Neural cell (in vitro differentiated cells): Measurements from ENCODE around the gene WBP1. TPM values are rescaled to one million over a fixed set of nuclear protein-coding genes. Genes with fewer than 3 reads are reported as not detected.

Experiments
- H2AFZ ChIP-seq: fragments of 200-600, 300-800 bp; sonication (generic), shearing (Covaris generic); 2 replicates; pipeline ENCODE4 v1.6.0; 2014; ENCODE audit warnings: low read depth, mild to moderate bottlenecking, antibody characterized with exemption, low read length, moderate library complexity
- H3F3A ChIP-seq: fragments of 200-600 bp; shearing (Covaris generic); 2 replicates; pipeline ENCODE4 v1.6.1; 2016; ENCODE audit warnings: mild to moderate bottlenecking, moderate library complexity, mixed read lengths, antibody characterized with exemption, low read length; ENCODE audit not compliant: insufficient read depth, poor library complexity, severe bottlenecking
- H3K27ac ChIP-seq: fragments of 200-600, 300-800 bp; sonication (generic), shearing (Covaris generic); 2 replicates; pipeline ENCODE4 v1.5.1; 2014; ENCODE audit warnings: mild to moderate bottlenecking, low read length, moderate library complexity
- H3K27me3 ChIP-seq: fragments of 300-800, 200-600 bp; sonication (generic), shearing (Covaris generic); 2 replicates; pipeline ENCODE4 v1.6.0; 2014; ENCODE audit warnings: mild to moderate bottlenecking, low read depth, low read length, moderate library complexity; ENCODE audit not compliant: insufficient read depth
- H3K36me3 ChIP-seq: fragments of 300-800, 200-600 bp; sonication (generic), shearing (Covaris generic); 2 replicates; pipeline ENCODE4 v1.5.1; 2014; ENCODE audit warnings: mild to moderate bottlenecking, antibody characterized with exemption, low read length, moderate library complexity; ENCODE audit not compliant: insufficient read depth
- H3K4me2 ChIP-seq: fragments of 300-800, 200-600 bp; sonication (generic), shearing (Covaris generic); 2 replicates; pipeline ENCODE4 v1.6.0; 2014; ENCODE audit warnings: mild to moderate bottlenecking, low read length
- H3K4me3 ChIP-seq: fragments of 300-800, 200-600 bp; sonication (generic), shearing (Covaris generic); 2 replicates; pipeline ENCODE4 v1.5.1; 2014; ENCODE audit warnings: mild to moderate bottlenecking, low read length, moderate library complexity
- H3K79me2 ChIP-seq: fragments of 200-600 bp; shearing (Covaris generic); replicated peaks from 2 replicates; pipeline ENCODE4 v1.6.0; 2014; ENCODE audit warnings: mild to moderate bottlenecking, low read length, moderate library complexity; ENCODE audit not compliant: insufficient read depth
- H3K9ac ChIP-seq: fragments of 300-800, 200-600 bp; sonication (generic), shearing (Covaris generic); 2 replicates; pipeline ENCODE4 v1.6.1; 2016; ENCODE audit warnings: mild to moderate bottlenecking, low read length, mixed read lengths
- H3K9me2 ChIP-seq: fragments of 200-600 bp; shearing (Covaris generic); 2 replicates; pipeline ENCODE4 v1.6.1; 2016; ENCODE audit warnings: mild to moderate bottlenecking, low read length, mixed read lengths; ENCODE audit not compliant: insufficient read depth
- H3K9me3 ChIP-seq: fragments of 200-600, 300-800 bp; sonication (generic), shearing (Covaris generic); 2 replicates; pipeline ENCODE4 v1.6.1; 2016; ENCODE audit warnings: mild to moderate bottlenecking, mixed run types, low read length, moderate library complexity, mixed read lengths
- H4K20me1 ChIP-seq: fragments of 200-600 bp; shearing (Covaris generic); 2 replicates; pipeline ENCODE4 v1.6.1; 2016; ENCODE audit warnings: mild to moderate bottlenecking, mixed run types; ENCODE audit not compliant: insufficient read depth
- CTCF ChIP-seq: fragments of 450-650 bp; IDR thresholded peaks from 2 replicates; pipeline ENCODE4 v1.5.1; 2014; ENCODE audit warnings: antibody characterized with exemption, mild to moderate bottlenecking, moderate library complexity; ENCODE audit not compliant: poor library complexity, severe bottlenecking
- EP300 ChIP-seq: fragments of 450-650 bp; conservative IDR thresholded peaks from 2 replicates; pipeline ENCODE4 v1.6.1; 2014; ENCODE audit warnings: antibody characterized with exemption, mild to moderate bottlenecking, moderate library complexity; ENCODE audit not compliant: poor library complexity, severe bottlenecking
- EZH2 ChIP-seq: fragments of 200-600, 300-800 bp; shearing (Covaris generic), sonication (generic); IDR thresholded peaks from 2 replicates; pipeline ENCODE4 v1.6.1; 2014; ENCODE audit warnings: antibody characterized with exemption, low read length, borderline replicate concordance, mild to moderate bottlenecking; ENCODE audit not compliant: insufficient read depth, poor library complexity, severe bottlenecking
- MXI1 ChIP-seq: fragments of 450-650 bp; conservative IDR thresholded peaks from 2 replicates; pipeline ENCODE4 v1.6.1; 2014; ENCODE audit warnings: antibody characterized with exemption, mild to moderate bottlenecking; ENCODE audit not compliant: poor library complexity, severe bottlenecking
- POLR2AphosphoS5 ChIP-seq: IDR thresholded peaks from 2 replicates; pipeline ENCODE4 v1.6.1; 2012
- RAD21 ChIP-seq: fragments of 450-650 bp; conservative IDR thresholded peaks from 2 replicates; pipeline ENCODE4 v1.6.1; 2014; ENCODE audit warnings: antibody characterized with exemption, mild to moderate bottlenecking, moderate library complexity
- REST ChIP-seq: IDR thresholded peaks from 2 replicates; pipeline ENCODE4 v1.6.1; 2012; ENCODE audit warnings: borderline replicate concordance
- SMC3 ChIP-seq: fragments of 450-650 bp; conservative IDR thresholded peaks from 2 replicates; pipeline ENCODE4 v1.6.1; 2014; ENCODE audit warnings: antibody characterized with exemption, mild to moderate bottlenecking, moderate library complexity; ENCODE audit not compliant: poor library complexity
- TAF1 ChIP-seq: IDR thresholded peaks from 2 replicates; pipeline ENCODE4 v1.6.1; 2012; ENCODE audit warnings: low read depth
- polyA plus RNA-seq: library from polyadenylated mRNA; depleted of rRNA; stranded (reverse); fragments of >200 nt; gene quantifications from 2 replicates; pipeline ENCODE4 v1.2.3, GENCODE V29; 2014

Gene WBP1
- polyA plus RNA-seq, 1 donor from 2014 or later: 220 TPM

GRCh38 chr2:74474481-74474880 is 16.2 kb downstream of the WBP1 start:
- Histone ChIP-seq H3K4me2 (no peak overlapping the region), H3K4me3 (no peak overlapping the region), H3K9me3 (no peaks in the 10 kb centered on the region), H3K9me2 (no peaks in the 10 kb centered on the region), H2AFZ (no peak overlapping the region), H4K20me1 (no peaks in the 10 kb centered on the region), H3F3A (peaks cover 3% of the 10 kb centered on the region), H3K9ac (no peak overlapping the region), H3K27ac (no peak overlapping the region), H3K79me2 (peaks cover 4% of the 10 kb centered on the region), H3K27me3 (no peaks in the 10 kb centered on the region), H3K36me3 (no peaks in the 10 kb centered on the region)
- no peak for TF ChIP-seq SMC3
- no peak for TF ChIP-seq REST
- TF ChIP-seq CTCF: no peak
- TF ChIP-seq RAD21: no peak
- TF ChIP-seq EZH2: no peak
- TF ChIP-seq POLR2AphosphoS5: no peak
- no peak for TF ChIP-seq TAF1
- no peak for TF ChIP-seq MXI1
- TF ChIP-seq EP300: no peak

GRCh38 chr2:74474899-74475298 is 16.7 kb downstream of the WBP1 start:
- Histone ChIP-seq H3K4me2 (no peak overlapping the region), H3K79me2 (peaks cover 7% of the 10 kb centered on the region), H3K36me3 (no peaks in the 10 kb centered on the region), H3K9me2 (no peaks in the 10 kb centered on the region), H3K4me3 (no peak overlapping the region), H2AFZ (no peak overlapping the region), H3K9ac (no peak overlapping the region), H3K9me3 (no peaks in the 10 kb centered on the region), H3K27me3 (no peaks in the 10 kb centered on the region), H4K20me1 (no peaks in the 10 kb centered on the region), H3F3A (peaks cover 3% of the 10 kb centered on the region), H3K27ac (no peak overlapping the region)
- no peak for TF ChIP-seq MXI1
- no peak for TF ChIP-seq POLR2AphosphoS5
- TF ChIP-seq TAF1: no peak
- TF ChIP-seq CTCF: no peak
- no peak for TF ChIP-seq EP300
- no peak for TF ChIP-seq SMC3
- TF ChIP-seq RAD21: no peak
- TF ChIP-seq REST: no peak
- no peak for TF ChIP-seq EZH2
